H1 (cell line): ENCODE data around the gene CORIN. TPM values are rescaled to one million over a fixed set of nuclear protein-coding genes. Genes with fewer than 3 reads are reported as not detected.

Experiments
- CTCF ChIA-PET: fragments of 300-600 bp; sonication (Branson Sonifier 250); formaldehyde crosslinking; loops from one replicate; lab custom pipeline; 2021; ENCODE audit not compliant: partially characterized antibody; lab: Charles Lee
- POLR2A ChIA-PET: fragments of 300-600 bp; sonication (Branson Sonifier 250); formaldehyde crosslinking; loops from one replicate; lab custom pipeline; 2021; ENCODE audit warnings: inconsistent platforms; ENCODE audit not compliant: partially characterized antibody; lab: Charles Lee
- DNase-seq, 2 experiments: peaks; one replicate each; pipeline versions ENCODE4 v3.0.0 to v3.0.0-alpha.2; 2010 to 2022; ENCODE audit warnings: low spot score in 2 of 2, low read depth in 1 of 2, mixed read lengths in 1 of 2
- FAIRE-seq: peaks from 2 replicates; lab custom pipeline; 2011; peaks lifted over from hg19 to GRCh38; lab: Jason Lieb, UNC
- H2AFZ ChIP-seq: 2 replicates; pipeline ENCODE4 v1.8.1; 2012; ENCODE audit warnings: low read length, inconsistent platforms
- H2AK5ac ChIP-seq: 2 replicates; pipeline ENCODE4 v1.6.1; 2013; ENCODE audit warnings: low read depth, low read length
- H2BK120ac ChIP-seq: replicated peaks from 2 replicates; pipeline ENCODE3; 2013; ENCODE audit warnings: low read depth, low read length, inconsistent platforms
- H2BK12ac ChIP-seq: 2 replicates; pipeline ENCODE4 v1.6.1; 2013; ENCODE audit warnings: low read depth, low read length
- H2BK15ac ChIP-seq: 2 replicates; pipeline ENCODE4 v1.6.1; 2013; ENCODE audit warnings: low read length
- H2BK20ac ChIP-seq: 2 replicates; pipeline ENCODE4 v1.6.1; 2013; ENCODE audit warnings: low read length
- H2BK5ac ChIP-seq: 2 replicates; pipeline ENCODE4 v1.6.1; 2013; ENCODE audit warnings: low read depth, low read length
- H3K14ac ChIP-seq: 2 replicates; pipeline ENCODE4 v1.6.1; 2013; ENCODE audit warnings: inconsistent platforms; ENCODE audit not compliant: insufficient read length
- H3K18ac ChIP-seq: 2 replicates; pipeline ENCODE4 v1.6.1; 2013; ENCODE audit warnings: low read length; ENCODE audit errors: extremely low read depth
- H3K23ac ChIP-seq: 2 replicates; pipeline ENCODE4 v1.6.1; 2013; ENCODE audit warnings: inconsistent platforms; ENCODE audit not compliant: insufficient read length
- H3K23me2 ChIP-seq: 2 replicates; pipeline ENCODE4 v1.6.1; 2013; ENCODE audit warnings: low read depth, low read length
- H3K27ac ChIP-seq: 2 replicates; pipeline ENCODE4 v1.6.1; 2011; ENCODE audit warnings: low read depth, low read length, inconsistent platforms
- H3K27me3 ChIP-seq, 4 experiments: replicated peaks in 1 of 4; 1 replicate in 1 of 4; 2 replicates in 3 of 4; pipeline versions ENCODE4 v1.6.1 to v1.8.1; 2011 to 2013; ENCODE audit warnings: low read length in 3 of 4, mild to moderate bottlenecking in 3 of 4, inconsistent platforms in 2 of 4, mixed read lengths in 2 of 4, moderate library complexity in 1 of 4; ENCODE audit not compliant: control insufficient read depth in 3 of 4, insufficient read depth in 3 of 4; ENCODE audit errors: extremely low read depth in 1 of 4
- H3K36me3 ChIP-seq, 4 experiments: 2 replicates each; pipeline versions ENCODE4 v1.6.1 to v1.8.1; 2011 to 2013; ENCODE audit warnings: mild to moderate bottlenecking in 4 of 4, low read length in 3 of 4, moderate library complexity in 2 of 4, control low read depth in 1 of 4, inconsistent platforms in 1 of 4; ENCODE audit not compliant: insufficient read depth in 4 of 4, control insufficient read depth in 2 of 4
- H3K4ac ChIP-seq: replicated peaks from 2 replicates; pipeline ENCODE3; 2013; ENCODE audit warnings: low read length, low read depth, mixed read lengths, inconsistent platforms; ENCODE audit not compliant: insufficient read length
- H3K4me1 ChIP-seq, 4 experiments: replicated peaks in 1 of 4; 1 replicate in 1 of 4; 2 replicates in 3 of 4; pipeline versions ENCODE4 v1.6.1 to v1.8.1; 2011 to 2013; ENCODE audit warnings: low read length in 3 of 4, inconsistent platforms in 2 of 4, mixed read lengths in 1 of 4; ENCODE audit not compliant: insufficient read depth in 4 of 4, control insufficient read depth in 3 of 4
- H3K4me2 ChIP-seq, 2 experiments: 2 replicates each; pipeline versions ENCODE4 v1.6.1 to v1.8.1; 2011 to 2013; ENCODE audit warnings: low read depth in 2 of 2, low read length in 2 of 2, control low read depth in 1 of 2, inconsistent platforms in 1 of 2, mild to moderate bottlenecking in 1 of 2; ENCODE audit not compliant: insufficient read depth in 1 of 2
- H3K4me3 ChIP-seq, 4 experiments: fragments of 200-600, 300-600 bp in 1 of 4; sonication (generic), shearing (Covaris generic), sonication (Bioruptor Twin) in 1 of 4; 2 replicates each; pipeline versions ENCODE4 v1.5.1 to v1.8.1; 2011 to 2016; ENCODE audit warnings: low read length in 4 of 4, low read depth in 3 of 4, control low read depth in 2 of 4, inconsistent platforms in 2 of 4, mild to moderate bottlenecking in 2 of 4, mixed read lengths in 1 of 4, moderate library complexity in 1 of 4; ENCODE audit not compliant: insufficient read depth in 2 of 4; ENCODE audit errors: extremely low read depth in 1 of 4
- H3K56ac ChIP-seq: replicated peaks from 2 replicates; pipeline ENCODE3; 2013; ENCODE audit warnings: low read depth, mild to moderate bottlenecking, mixed read lengths, low read length, inconsistent platforms; ENCODE audit not compliant: insufficient read length
- H3K79me1 ChIP-seq: 2 replicates; pipeline ENCODE4 v1.6.1; 2013; ENCODE audit warnings: low read depth, low read length, control low read depth
- H3K79me2 ChIP-seq, 2 experiments: 2 replicates each; pipeline versions ENCODE4 v1.6.1 to v1.8.1; 2012 to 2013; ENCODE audit warnings: low read length in 2 of 2, mild to moderate bottlenecking in 2 of 2, inconsistent platforms in 1 of 2; ENCODE audit not compliant: insufficient read depth in 2 of 2, control insufficient read depth in 1 of 2
- H3K9ac ChIP-seq, 4 experiments: replicated peaks in 1 of 4; 1 replicate in 1 of 4; 2 replicates in 3 of 4; pipeline versions ENCODE4 v1.6.1 to v1.8.1; 2011 to 2013; ENCODE audit warnings: low read depth in 3 of 4, low read length in 3 of 4, control low read depth in 2 of 4, mild to moderate bottlenecking in 2 of 4, moderate library complexity in 2 of 4, inconsistent platforms in 1 of 4; ENCODE audit errors: extremely low read depth in 1 of 4
- H3K9me3 ChIP-seq, 2 experiments: 2 replicates each; pipeline versions ENCODE4 v1.6.1 to v1.8.1; 2012 to 2013; ENCODE audit warnings: mild to moderate bottlenecking in 2 of 2, moderate library complexity in 2 of 2, control low read depth in 1 of 2, inconsistent platforms in 1 of 2, low read depth in 1 of 2, low read length in 1 of 2, mixed read lengths in 1 of 2; ENCODE audit not compliant: insufficient read depth in 2 of 2
- H4K20me1 ChIP-seq, 2 experiments: replicated peaks in 1 of 2; 2 replicates each; pipeline versions ENCODE3 to v1.8.1; 2011 to 2013; ENCODE audit warnings: inconsistent platforms in 2 of 2, low read length in 2 of 2, mild to moderate bottlenecking in 1 of 2; ENCODE audit not compliant: insufficient read depth in 2 of 2, control insufficient read depth in 1 of 2
- H4K5ac ChIP-seq: 2 replicates; pipeline ENCODE4 v1.6.1; 2013; ENCODE audit warnings: low read length, low read depth, mixed read lengths, inconsistent platforms; ENCODE audit not compliant: insufficient read length
- H4K8ac ChIP-seq: 2 replicates; pipeline ENCODE4 v1.8.0; 2013; ENCODE audit warnings: mild to moderate bottlenecking, moderate library complexity, low read length, inconsistent platforms; ENCODE audit not compliant: insufficient read depth; ENCODE audit errors: extremely low read depth
- H4K91ac ChIP-seq: replicated peaks from 2 replicates; pipeline ENCODE3; 2013; ENCODE audit warnings: low read length, mixed read lengths, inconsistent platforms; ENCODE audit not compliant: insufficient read length
- BCL11A ChIP-seq, 2 experiments: IDR thresholded peaks; one replicate each; pipeline ENCODE4 v1.6.1; 2011; ENCODE audit warnings: low read depth in 2 of 2, low read length in 2 of 2, mild to moderate bottlenecking in 2 of 2
- BRCA1 ChIP-seq: IDR thresholded peaks from 2 replicates; pipeline ENCODE4 v1.6.1; 2012; ENCODE audit warnings: low read depth, low read length, improper control_type of control experiment
- CBX8 ChIP-seq: fragments of 300-800, 300-1000 bp; sonication (generic); IDR thresholded peaks from 2 replicates; pipeline ENCODE4 v1.7.1; 2016; ENCODE audit warnings: low read depth, low read length, borderline replicate concordance
- HDAC2 ChIP-seq, 2 experiments: fragments of 300-600 bp in 1 of 2; sonication (generic) in 1 of 2; IDR thresholded peaks; 2 replicates each; pipeline ENCODE4 v1.6.1; 2011 to 2012; ENCODE audit warnings: low read depth in 2 of 2, low read length in 2 of 2, mild to moderate bottlenecking in 2 of 2, moderate library complexity in 2 of 2, borderline replicate concordance in 1 of 2, inconsistent platforms in 1 of 2
- RBBP5 ChIP-seq: IDR thresholded peaks from 2 replicates; pipeline ENCODE4 v1.7.1; 2012; ENCODE audit warnings: low read depth, mild to moderate bottlenecking, inconsistent platforms, low read length, moderate library complexity, borderline replicate concordance
- RFX5 ChIP-seq: IDR thresholded peaks from 2 replicates; pipeline ENCODE4 v1.6.1; 2011; ENCODE audit warnings: low read depth, low read length, improper control_type of control experiment, borderline replicate concordance
- RNF2 ChIP-seq: fragments of 200-900, 300-1000 bp; sonication (generic); IDR thresholded peaks from 2 replicates; pipeline ENCODE4 v1.7.1; 2016; ENCODE audit warnings: borderline replicate concordance, low read depth, mild to moderate bottlenecking, antibody characterized with exemption, low read length; ENCODE audit not compliant: poor library complexity, severe bottlenecking; ENCODE audit errors: missing control alignments
- SAP30 ChIP-seq: fragments of 300-600 bp; sonication (generic); IDR thresholded peaks from 2 replicates; pipeline ENCODE4 v1.7.1; 2012; ENCODE audit warnings: low read length, moderate library complexity, mild to moderate bottlenecking, inconsistent platforms; ENCODE audit not compliant: insufficient read depth, insufficient replicate concordance
- SIX5 ChIP-seq: IDR thresholded peaks from 2 replicates; pipeline ENCODE4 v1.6.1; 2011; ENCODE audit warnings: mild to moderate bottlenecking, low read depth, low read length
- SUZ12 ChIP-seq: fragments of 200-600 bp; sonication (generic); IDR thresholded peaks from 2 replicates; pipeline ENCODE4 v1.6.1; 2012; ENCODE audit warnings: mild to moderate bottlenecking, inconsistent platforms, low read length, moderate library complexity, mixed read lengths
- TAF7 ChIP-seq: optimal IDR thresholded peaks from 2 replicates; pipeline ENCODE3; 2011; ENCODE audit warnings: low read depth, mild to moderate bottlenecking, inconsistent platforms, low read length, moderate library complexity, borderline replicate concordance
- TEAD4 ChIP-seq: IDR thresholded peaks from 2 replicates; pipeline ENCODE4 v1.6.1; 2012; ENCODE audit warnings: low read depth, low read length, inconsistent platforms, mixed read lengths
- polyA plus RNA-seq, 7 experiments: library from polyadenylated mRNA; depleted of rRNA in 3 of 7; stranded (reverse) in 5 of 7; unstranded in 2 of 7; fragments of >200 nt in 5 of 7; fragments of 200-250 nt in 2 of 7; gene quantifications; 1 replicate in 5 of 7; 2 replicates in 1 of 7; 4 replicates in 1 of 7; pipeline versions ENCODE4 v1.2.1 to v1.2.3, GENCODE V29; 2011 to 2013; ENCODE audit warnings: missing spikeins in 2 of 7, mixed read lengths in 2 of 7
- total RNA-seq: library from RNA; stranded (reverse); fragmentation: NEBNext Ultra II Directional; extraction: Animal tissue kit (Norgen Biotek cat#: 25700); gene quantifications from 2 replicates; pipeline ENCODE4 v1.2.1, GENCODE V29; 2021
- TF ChIP-seq, protein P1 (sequence below): IDR thresholded peaks from 2 replicates; pipeline ENCODE4 v1.6.1; 2012; ENCODE audit warnings: inconsistent platforms

CORIN gene
- total and polyA plus RNA-seq, 2 of the 8 experiments (the other 6 are each of a cell fraction or from before 2014, with no cell fraction given) = 0.09 to 0.32 TPM

DNA sequence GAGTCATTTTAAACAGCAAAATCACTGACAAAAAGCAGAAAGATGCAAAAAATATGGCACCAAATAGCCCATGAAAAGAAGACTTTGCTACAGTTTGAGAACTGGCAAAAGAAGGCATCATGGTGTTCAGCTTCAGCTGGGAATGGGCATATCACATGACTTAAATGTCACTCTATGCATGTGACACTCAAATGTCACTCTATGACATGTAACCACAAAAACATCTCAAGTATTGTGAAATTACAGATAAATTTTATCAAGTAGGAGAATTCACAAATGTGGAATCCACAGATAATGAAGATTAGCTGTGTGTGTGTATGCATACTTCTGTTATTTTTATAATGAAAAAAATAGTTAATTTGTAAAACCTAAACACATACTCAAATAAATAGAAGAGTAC, 270.9 kb downstream of the CORIN start:
- no peak overlapping the region for H3K56ac ChIP-seq
- no peak overlapping the region for H2AK5ac ChIP-seq
- POLR2A ChIA-PET = no interaction called here
- H3K27ac ChIP-seq = no peak overlapping the region; the same call in 1 of the 2 replicates
- H3K36me3 ChIP-seq = no peaks in the 10 kb centered on the region
- no peaks in the 10 kb centered on the region for H3K79me2 ChIP-seq
- H4K20me1 ChIP-seq = no peaks in the 10 kb centered on the region
- no peak overlapping the region for H2BK120ac ChIP-seq
- no peak for FAIRE-seq
- no peak overlapping the region for H2BK20ac ChIP-seq
- H3K79me1 ChIP-seq = no peaks in the 10 kb centered on the region
- no peak overlapping the region for H2BK15ac ChIP-seq
- no peak overlapping the region for H4K5ac ChIP-seq
- no peak overlapping the region for H4K91ac ChIP-seq
- H3K4ac ChIP-seq = no peak overlapping the region
- no peak overlapping the region for H2AFZ ChIP-seq
- no peak overlapping the region for H3K23ac ChIP-seq
- H4K8ac ChIP-seq = no peak overlapping the region
- no peak overlapping the region for H3K4me2 ChIP-seq
- H3K9me3 ChIP-seq = no peaks in the 10 kb centered on the region
- DNase-seq = no peak
- H3K9ac ChIP-seq = no peak overlapping the region
- H2BK12ac ChIP-seq = no peak overlapping the region
- TF ChIP-seq RBBP5 (no peak), RFX5 (no peak), SUZ12 (no peak), SIX5 (no peak), TEAD4 (no peak), HDAC2 (IDR thresholded peaks at IDR 0.05; ENCODE audit: borderline replicate concordance in 1 of 2, low read depth in 2 of 2, low read length in 2 of 2) (no peak), BCL11A (IDR thresholded peaks at IDR 0.05; ENCODE audit: low read depth in 2 of 2, low read length in 2 of 2) (no peak), TAF7 (no peak), BRCA1 (no peak), RNF2 (no peak), SAP30 (no peak), CBX8 (no peak)
- TF ChIP-seq, protein P1, sequence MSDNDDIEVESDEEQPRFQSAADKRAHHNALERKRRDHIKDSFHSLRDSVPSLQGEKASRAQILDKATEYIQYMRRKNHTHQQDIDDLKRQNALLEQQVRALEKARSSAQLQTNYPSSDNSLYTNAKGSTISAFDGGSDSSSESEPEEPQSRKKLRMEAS = no peak
- TF ChIP-seq, all 59 proteins: peak for 0
- Histone ChIP-seq H2BK5ac (no peak overlapping the region), H3K23me2 (no peaks in the 10 kb centered on the region), H3K4me1 (peaks cover 0 to 2% (median 0%) of the 10 kb centered on the region in 4 experiments; a peak in 1 of 7 replicates), H3K14ac (no peak overlapping the region), H3K18ac (no peak overlapping the region), H3K4me3 (no peak overlapping the region), H3K27me3 (no peaks in the 10 kb centered on the region)
- CTCF ChIA-PET = interaction anchor here (1.4 kb wide), 1 partner anchor 175 kb away, joined by 3 read pairs; no protein-coding TSS in a partner anchor
